Vagina (tissue), 2 donors: ENCODE data around the gene APBB1IP.

ENCODE experiments used
- CTCF ChIP-seq, 3 experiments: fragments of 450-650 bp in 2 of 3; fragments of 200-600 bp in 1 of 3; sonication (generic) in 1 of 3; IDR thresholded peaks; one replicate each; pipeline ENCODE4 v1.5.1; 2017 to 2019; ENCODE audit warnings: antibody characterized with exemption in 3 of 3, mild to moderate bottlenecking in 2 of 3, moderate library complexity in 2 of 3
- POLR2A ChIP-seq, 2 donors: fragments of 450-650 bp; IDR thresholded peaks; one replicate each; pipeline ENCODE4 v1.6.1; 2017; ENCODE audit warnings: antibody characterized with exemption in 2 of 2, mild to moderate bottlenecking in 2 of 2, moderate library complexity in 2 of 2
- POLR2AphosphoS5 ChIP-seq, 2 donors: sonication (generic); formaldehyde crosslinking; IDR thresholded peaks; one replicate each; pipeline ENCODE4 v1.9.0; 2017; ENCODE audit warnings: antibody characterized with exemption in 2 of 2, mild to moderate bottlenecking in 2 of 2, low read depth in 1 of 2; ENCODE audit not compliant: insufficient read depth in 1 of 2

- TF ChIP-seq CTCF (IDR thresholded peaks at IDR 0.05) (no peak), POLR2A (IDR thresholded peaks at IDR 0.05) (no peak), POLR2AphosphoS5 (IDR thresholded peaks at IDR 0.05; ENCODE audit: insufficient read depth in 1 of 2, low read depth in 1 of 2) (no peak)
Measured at GRCh38 chr10:26525586-26525985, 87.4 kb downstream of the APBB1IP start.
